CD4-positive, alpha-beta T cell treated with Interleukin-21 for 1 hour (primary cell): ENCODE results near the gene PRSS36.
A peak's percentile ranks its signal among the peaks of the same experiment; 100 is the strongest.
"Not testable (repeated sequence)": the region's sequence is repeated elsewhere in the genome, so short reads cannot be mapped to it uniquely, and the experiment has no call there.

Source experiments
- DNase-seq: peaks from one replicate; pipeline ENCODE4 v3.0.0-alpha.2; 2020

Gene PRSS36

DNA sequence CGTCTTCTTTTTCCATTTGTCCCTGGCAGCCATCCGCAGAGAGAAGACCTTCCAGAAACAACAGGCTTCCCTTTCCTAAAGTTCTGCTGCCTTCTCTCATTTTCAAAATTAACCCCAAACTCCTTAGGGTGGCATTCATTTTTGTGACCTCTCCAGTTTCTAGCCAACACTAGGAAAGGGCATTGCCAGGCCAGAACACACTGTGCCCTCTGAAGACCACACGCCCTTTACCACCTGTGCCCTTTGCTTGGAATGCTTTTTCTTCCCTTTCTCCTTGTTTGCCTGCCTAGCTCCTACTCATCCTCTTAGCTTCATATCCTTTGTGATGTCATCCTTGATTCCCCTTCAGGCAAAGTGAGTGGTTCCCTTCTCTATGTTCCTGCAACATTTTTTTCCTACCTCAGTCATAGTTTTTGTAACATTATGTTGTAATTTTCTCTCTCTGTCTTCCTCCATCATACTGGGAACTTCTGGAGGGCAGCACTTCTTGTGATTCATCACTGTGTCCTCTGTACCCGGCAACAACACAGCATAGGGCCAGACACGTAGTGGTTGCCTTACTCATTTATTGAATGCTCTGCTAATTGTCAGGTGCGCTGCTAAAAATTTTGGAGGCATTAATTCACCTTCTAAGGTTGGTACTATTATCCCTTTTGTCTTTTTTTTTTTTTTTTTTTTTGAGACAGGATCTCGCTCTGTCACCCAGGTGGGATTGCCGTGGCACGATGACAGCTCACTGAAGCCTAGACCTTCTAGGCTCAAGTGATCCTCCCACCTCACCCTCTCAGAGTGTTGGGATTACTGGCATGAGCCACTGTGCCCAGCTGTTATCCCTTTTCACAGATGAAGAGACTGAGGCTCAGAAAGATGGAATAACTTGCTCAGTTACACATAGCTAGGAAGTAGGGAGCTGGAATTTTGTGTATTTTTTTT, 31.4 kb downstream of the PRSS36 start:
- DNase-seq, result no peak

DNA sequence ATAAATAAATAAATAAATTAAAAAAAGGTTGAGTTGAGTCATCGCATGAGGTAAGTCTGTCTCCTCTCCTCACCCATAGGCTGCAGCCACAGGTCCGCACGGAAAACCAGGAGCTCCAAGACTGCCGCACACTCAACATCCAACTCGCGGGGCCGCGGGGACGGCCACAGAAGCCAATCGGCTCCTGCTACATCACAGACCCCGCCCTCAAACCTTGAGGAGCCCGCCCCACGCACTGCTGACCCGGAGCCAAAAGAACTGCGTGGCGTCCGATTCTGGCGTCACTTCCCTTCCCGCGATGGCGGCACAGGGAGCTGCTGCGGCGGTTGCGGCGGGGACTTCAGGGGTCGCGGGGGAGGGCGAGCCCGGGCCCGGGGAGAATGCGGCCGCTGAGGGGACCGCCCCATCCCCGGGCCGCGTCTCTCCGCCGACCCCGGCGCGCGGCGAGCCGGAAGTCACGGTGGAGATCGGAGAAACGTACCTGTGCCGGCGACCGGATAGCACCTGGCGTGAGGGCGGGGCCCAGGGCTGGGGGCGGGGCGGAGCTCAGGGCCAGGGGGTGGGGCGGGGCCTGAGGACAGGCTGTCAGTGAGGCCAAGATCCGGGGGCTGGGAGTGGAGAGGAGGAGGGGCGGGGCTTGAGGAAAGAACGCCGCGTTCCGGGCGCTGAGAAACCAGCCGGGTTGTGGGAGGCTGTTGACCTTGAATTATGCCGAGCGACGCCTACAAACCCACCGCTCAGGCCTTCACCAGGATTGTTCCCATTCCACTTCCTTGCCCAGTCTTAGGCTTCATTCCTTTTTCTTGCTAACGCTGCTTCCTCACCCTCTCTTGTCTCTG, 32.3 kb downstream of the PRSS36 start, which contains the start of gene KAT8:
Gene KAT8, plus strand, starts transcription at position 281 of the 839 bp plus-strand sequence. Its CDS starts 18 bp downstream, at position 299.
- peak; percentile 98 for DNase-seq

DNA sequence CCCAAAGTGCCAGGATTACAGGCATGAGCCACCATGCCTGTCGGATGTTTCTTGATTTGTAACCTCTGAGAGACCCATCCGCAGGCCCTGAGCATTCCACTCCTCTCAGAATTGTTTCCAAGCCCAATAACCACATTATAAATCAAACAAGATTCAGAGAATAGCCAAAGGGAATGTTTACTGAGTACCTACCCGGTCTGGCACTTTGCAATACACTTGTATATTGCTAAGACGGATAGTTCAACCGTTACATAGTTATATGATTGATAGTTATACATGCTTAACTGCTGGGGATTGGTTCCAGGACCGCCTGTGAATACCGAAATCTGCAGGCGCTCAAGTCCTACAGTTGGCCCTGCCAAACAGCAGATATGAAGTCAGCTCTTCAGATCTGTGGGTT, 35.4 kb downstream of the PRSS36 start:
- DNase-seq, result no peak

DNA sequence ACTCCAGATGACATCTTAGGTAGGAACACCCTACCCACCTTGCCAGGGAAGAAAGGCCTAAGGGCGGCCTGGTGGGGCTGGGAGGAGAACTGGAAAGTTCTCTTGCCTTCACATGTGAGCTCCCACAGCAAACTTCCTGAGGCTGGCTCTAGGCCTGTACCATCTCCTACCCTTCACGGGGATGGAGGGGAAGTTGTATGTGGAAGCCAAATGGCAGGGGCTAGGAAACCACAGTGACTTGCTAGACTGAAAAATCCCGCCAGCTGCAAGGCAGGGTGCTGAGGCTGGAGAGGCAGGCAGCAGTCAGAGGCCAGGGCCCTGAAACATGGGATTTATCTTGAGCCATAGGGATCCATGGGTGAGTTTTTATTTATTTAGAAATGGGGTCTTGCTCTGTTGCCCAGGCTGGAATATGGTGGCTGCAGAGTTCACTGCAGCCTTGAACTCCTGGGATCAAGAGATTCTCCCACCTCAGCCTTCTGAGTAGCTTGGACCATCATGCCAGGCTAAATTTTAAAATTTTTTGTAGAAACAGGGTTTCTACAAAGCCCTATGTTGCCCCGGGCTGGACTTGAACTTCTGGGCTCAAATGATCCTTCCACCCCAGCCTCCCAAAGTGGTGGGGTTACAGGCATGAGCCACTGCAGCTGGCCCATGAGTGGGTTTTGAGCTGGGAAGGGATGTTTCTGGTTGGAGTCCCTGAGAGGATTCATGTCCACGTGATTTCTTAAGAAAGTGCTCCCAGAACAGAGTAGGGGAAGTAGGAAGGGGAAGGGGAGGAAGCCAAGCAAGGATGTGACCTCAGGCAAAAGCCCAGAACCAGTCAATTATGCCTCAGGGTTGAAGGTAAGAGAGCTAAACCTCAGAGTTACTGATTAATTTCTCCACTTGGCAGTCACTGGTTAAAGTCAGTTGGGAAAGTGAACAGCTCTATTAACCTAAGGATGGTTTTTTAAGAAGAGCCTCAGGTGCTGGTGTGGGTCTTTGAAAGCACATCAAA, 36.4 kb downstream of the PRSS36 start:
- no peak for DNase-seq

DNA sequence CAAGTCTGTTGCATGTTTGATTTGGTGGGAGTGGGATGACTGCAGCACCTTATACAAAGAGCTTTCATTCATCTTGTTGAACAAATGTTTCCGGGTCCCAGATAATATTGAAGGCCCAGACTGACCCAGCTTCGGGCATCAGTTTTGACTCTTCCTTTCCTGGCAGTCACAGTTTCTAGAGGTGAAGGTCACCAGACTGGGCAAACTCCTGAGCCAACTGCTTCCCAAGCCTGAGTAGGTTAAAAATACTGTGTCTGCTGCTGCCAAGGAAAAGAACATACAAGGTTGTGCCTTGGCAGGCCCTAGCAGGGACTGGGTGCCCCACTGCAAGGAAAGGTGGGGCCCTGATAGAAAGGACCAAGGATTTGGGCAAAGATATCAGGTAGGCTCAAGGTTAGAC, 37.2 kb downstream of the PRSS36 start:
- DNase-seq, result no peak

DNA sequence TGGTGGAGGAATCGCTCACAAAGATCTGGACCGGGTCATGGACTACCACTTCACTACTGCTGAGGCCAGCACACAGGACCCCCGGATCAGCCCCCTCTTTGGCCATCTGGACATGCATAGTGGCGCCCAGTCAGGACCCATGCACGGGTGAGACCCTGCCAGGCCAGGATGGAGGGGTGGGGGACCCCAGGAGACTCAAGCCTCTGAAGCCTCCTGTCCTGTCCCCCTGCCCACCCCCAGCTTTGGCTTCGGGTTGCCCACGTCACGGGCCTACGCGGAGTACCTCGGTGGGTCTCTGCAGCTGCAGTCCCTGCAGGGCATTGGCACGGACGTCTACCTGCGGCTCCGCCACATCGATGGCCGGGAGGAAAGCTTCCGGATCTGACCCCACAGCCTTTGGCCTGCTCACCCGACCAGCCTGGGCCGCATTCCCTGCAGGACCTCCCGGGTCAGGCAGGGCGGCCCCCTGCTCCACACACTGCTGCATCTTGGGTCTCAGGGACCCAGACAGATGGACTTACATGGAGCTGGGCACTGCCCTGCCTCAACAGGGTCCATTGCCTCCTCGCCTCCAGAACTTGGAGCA, 37.9 kb downstream of the PRSS36 start:
- no peak for DNase-seq

DNA sequence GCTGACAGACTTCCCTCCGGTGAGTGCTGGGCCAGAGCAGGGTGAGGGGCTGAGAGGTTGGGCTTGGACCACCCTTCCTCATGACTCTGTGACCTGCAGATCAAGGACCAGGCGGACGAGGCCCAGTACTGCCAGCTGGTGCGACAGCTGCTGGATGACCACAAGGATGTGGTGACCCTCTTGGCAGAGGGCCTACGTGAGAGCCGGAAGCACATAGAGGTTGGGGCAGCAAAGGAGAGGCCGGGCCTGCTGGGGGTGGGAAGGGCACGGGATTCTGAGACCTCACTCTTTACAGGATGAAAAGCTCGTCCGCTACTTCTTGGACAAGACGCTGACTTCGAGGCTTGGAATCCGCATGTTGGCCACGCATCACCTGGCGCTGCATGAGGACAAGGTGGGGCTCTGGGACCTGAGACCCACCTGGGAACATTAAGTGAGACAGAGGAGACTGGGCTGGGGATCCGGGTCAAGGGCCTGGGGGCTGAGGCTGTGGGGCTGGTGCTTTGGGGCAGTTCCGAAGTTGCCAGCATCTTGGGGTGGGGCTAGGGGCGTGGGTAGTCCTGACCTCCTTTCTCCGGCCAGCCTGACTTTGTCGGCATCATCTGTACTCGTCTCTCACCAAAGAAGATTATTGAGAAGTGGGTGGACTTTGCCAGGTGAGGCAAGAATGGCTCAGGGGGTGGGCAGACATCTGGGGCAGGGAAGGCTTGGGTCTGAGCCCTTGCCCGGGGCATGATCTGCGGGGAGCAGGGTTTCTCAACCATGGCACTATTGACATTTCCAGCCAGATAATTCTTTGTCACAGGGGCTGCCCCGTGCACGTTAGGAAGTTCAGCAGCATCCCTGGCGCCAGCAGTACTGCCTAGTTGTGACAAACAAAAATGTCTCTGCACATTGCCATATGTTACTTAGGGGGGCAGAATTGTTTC, 39.5 kb downstream of the PRSS36 start:
- DNase-seq, result no peak

DNA sequence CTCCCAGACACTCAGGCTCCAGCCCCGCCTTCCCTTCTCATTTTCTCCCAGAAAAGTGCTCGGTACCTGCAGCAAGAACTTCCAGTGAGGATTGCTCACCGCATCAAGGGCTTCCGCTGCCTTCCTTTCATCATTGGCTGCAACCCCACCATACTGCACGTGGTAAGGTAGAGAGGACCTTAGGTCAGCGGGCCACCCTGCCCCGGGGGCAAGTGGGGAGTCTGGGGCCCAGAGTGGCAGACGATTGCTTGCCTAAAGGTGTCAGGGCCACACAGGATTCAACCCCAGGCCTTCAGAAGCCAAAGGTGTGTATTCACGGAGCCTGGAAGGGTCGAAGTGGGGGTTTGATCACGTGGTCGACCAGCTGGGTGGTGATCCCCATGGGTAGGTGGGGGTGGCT, 40.2 kb downstream of the PRSS36 start:
- no peak for DNase-seq

DNA sequence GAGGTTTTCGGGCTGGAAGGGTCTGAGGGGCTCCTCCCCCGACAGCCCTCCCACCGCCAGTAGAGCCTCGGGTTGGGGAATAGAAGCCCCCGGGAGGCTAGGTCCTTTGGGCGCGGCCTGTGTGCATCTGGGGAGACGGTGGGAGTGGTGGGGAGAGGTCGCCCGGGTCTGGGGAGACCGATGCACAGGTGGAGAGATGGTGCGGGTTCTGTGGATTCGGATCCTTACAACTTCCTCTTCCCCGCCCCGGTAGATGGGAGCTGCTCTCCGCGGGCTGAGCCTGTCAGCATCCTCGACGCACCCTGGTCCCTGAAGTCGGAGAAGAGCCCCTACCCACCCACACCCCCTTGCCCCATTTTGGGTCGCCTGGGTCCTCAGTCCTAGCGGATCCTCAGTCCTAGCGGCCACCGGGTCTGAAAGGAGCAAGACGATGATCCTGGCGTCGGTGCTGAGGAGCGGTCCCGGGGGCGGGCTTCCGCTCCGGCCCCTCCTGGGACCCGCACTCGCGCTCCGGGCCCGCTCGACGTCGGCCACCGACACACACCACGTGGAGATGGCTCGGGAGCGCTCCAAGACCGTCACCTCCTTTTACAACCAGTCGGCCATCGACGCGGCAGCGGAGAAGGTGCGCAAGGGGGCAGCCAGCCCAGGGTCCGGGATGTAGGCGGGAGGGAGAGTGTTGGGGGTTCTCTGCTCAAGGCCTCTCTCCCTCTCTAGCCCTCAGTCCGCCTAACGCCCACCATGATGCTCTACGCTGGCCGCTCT, 40.9 kb downstream of the PRSS36 start:
- no peak for DNase-seq

DNA sequence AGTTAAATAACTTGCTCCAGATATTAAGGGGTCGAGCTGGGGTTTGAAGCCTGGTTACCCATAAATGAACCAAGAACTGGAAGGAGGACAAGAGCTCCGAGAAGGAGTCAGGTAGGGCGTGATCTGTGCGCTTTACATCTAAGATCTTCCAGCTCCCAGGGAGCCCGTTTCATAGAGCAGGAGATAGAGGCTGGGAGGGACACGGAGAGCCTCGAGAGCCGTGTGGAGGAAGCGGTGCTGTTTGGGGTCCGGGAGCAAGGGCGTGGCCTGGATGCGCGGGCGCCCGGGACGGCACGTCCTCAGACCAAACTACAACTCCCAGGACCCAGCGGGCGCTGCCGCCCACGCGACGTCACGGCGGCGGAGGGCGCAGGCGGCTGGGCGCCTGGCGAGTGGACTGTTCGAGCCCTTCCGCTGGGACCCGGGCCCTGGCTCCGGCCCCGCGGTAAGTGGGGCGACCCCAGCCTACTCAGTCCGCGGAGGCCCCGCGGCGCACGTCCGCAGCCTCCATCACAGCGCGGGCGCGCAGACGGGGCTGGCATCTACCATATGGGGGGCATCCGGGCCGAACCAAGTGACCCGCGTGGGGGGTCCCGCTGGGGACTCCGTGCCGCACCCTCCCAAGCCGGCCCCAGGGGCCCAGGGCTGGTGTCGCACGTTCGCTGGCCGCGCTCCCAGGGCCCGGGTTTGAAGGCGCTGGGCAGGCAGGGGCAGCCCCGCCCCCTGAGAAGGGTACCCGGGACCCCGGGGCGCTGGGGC, 41.7 kb downstream of the PRSS36 start, which contains the start of gene BCKDK:
Gene BCKDK, plus strand, starts transcription at position 352 of the 759 bp plus-strand sequence. CDS start 838 bp downstream, outside the sequence.
- peak; percentile 64 for DNase-seq

DNA sequence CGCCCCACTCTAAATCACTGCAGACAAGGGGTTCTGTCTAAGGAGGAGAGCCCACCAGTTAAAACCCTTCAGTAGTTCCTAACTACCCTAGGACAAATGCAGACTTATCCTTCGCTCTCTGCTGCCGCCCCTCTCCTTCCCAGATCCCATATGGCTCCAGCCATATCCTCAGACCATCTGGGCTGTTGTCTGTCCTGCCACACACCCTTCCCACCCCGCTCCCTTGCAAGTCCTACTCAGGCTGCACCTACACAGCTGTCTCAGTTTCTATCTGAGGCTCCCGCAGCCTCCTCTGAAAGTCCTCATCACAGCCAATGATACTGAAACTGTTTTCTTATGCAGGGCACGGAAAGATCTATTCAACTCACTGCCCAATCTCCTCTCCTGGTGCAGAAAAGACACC, 42.4 kb downstream of the PRSS36 start:
- DNase-seq, result no peak

DNA sequence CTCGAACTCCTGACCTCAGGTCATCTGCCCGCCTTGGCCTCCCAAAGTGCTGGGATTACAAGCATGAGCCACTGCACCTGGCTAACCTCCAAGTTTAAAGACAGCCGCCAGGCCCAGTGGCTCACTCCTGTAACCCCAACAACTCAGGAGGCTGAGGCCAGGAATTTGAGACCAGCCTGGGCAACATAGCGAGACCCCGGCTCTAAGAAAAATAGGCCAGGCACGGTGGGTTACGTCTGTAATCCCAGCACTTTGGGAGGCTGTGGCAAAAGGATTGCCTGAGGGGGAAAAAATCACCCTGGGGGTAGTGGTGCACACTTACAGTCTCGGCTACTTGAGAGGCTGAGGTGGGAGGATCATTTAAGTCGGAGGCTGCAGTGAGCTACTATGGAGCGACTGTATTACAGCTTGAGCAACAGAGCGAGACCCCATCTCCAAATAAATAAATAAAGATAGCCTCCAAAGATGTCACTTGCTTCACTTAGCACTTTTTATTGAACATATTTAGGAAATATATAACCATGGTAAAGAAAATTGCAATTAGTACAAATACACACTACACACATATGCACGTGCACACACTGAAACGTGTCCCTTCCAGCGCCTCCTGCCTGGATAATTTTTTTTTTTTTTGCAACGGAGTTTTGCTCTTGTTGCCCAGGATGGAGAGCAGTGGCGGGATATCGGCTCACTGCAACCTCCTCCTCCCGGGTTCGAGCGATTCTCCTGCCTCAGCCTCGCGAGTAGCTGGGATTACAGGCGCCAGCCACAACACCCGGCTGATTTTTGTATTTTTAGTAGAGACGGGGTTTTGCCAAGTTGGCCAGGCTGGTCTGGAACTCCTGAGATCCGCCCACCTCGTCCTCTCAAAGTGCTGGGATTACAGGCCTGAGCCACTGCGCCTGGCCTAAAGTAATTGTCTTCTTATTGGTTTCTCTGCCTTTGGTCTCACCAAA, 43.1 kb downstream of the PRSS36 start:
- no peak for DNase-seq

DNA sequence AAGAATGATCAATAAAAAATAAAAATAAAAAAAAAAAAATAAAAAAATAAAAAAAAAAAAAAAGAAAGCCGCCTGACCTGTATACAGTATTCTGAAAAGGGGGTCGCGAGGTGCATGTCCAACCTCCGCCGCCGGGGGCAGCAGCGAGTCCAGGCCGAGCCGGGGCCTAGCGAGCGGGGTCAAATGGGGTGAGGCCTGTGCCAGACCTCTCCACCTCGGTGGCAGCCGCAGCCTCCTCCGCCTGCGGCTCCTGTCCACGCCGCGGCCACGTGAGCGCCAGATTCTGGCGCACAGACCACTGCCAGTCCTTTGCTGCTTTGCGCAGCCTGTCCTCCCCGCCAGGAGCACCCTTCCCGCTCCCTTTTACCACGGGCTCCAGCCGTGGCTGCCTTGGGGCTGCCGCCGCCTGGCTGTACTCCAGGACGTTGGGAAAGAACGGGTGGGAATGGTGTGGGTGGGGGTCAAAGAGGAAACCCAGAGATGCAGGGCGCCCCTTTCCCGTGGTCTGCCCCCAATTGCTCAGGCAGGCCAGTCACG, 44.1 kb downstream of the PRSS36 start:
- DNase-seq, result peak; percentile 85

DNA sequence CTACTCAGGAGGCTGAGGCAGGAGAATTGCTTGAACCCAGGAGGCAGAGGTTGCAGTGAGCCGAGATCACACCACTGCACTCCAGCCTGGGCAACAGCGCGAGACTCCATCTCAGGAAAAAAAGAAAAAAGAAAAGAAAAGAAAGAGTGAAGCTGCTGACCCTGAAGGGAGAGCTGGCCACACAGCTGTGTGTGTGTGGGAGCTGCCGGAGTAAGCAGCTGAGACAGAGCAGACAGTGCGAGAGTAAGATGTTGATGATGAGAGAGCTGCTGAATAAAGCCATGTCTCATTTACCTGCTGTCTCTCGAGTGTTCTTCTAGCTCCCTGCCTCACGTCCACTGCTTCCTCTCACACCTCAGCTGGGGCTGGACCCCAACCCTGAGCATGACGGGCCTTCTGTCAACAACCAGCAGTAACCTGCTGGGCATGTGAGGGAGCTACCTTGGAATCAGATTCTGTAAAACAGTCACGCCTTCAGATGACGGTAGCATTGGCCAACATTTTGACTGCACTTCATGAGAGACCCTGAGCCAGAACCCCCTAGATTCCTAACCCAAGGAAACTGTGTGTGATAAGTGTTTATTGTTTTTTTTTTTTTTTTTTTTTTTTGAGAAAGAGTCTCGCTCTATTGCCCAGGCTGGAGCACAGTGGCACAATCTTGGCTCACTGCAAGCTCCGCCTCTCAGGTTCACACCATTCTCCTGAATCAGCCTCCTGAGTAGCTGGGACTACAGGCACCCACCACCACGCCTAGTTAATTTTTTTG, 48.8 kb downstream of the PRSS36 start:
- not testable (repeated sequence) for DNase-seq

DNA sequence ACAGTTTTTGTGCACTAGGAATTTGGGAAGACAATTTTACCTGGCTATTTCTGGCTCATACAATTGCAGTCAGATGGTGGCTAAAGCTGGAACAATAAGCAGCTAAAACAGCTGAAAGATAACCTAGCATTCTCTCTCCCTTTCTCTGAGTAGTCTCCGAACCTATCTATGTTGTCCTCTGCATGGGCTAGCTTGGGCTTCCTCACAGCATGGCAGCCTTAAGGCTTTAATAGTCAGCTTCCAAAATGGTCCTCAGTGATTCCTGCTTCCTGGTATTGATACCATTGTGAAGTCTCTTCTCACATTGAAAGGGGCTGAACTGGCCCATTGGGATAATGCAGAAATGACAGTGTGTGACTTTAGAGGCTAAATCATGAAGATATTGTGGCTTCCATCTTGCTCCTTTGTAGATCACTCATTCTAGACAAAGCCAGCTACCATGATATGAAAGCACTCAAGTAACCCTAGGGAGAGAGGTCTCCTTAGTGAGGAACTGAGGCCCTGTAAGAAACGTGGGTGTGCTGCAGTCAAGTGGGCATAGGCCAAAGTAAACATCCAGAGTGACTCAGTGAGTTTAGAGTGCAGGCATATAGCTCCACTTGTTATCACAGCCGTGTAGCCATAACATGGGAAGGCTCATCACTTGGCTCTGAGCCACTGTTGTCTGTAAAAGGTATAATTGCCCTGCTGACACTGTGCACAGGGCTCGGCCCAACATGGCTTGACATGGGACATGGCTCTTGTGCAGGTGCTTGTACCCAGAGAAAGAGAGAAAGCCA, 49.8 kb downstream of the PRSS36 start:
- DNase-seq, result no peak
